Tibial artery (tissue), 4 donors: Measurements from ENCODE around the gene LST1.

Experiments
- DNase-seq, 2 donors: peaks; one replicate each; pipeline ENCODE4 v3.0.0-alpha.2; 2019
- H3K27ac ChIP-seq, 2 donors: fragments of 200-600 bp; sonication (generic) in 1 of 2; 1 replicate in 1 of 2; 2 replicates in 1 of 2; pipeline ENCODE4 v1.5.1; 2018 to 2019; ENCODE audit warnings: mild to moderate bottlenecking in 1 of 2
- H3K27me3 ChIP-seq, 2 donors: fragments of 200-600 bp; sonication (generic) in 1 of 2; one replicate each; pipeline versions ENCODE4 v1.5.1 to v1.6.0; 2016 to 2019
- H3K36me3 ChIP-seq, 3 donors: fragments of 200-600 bp; sonication (generic) in 2 of 3; one replicate each; pipeline ENCODE4 v1.5.1; 2016 to 2019; ENCODE audit warnings: mild to moderate bottlenecking in 2 of 3
- H3K4me1 ChIP-seq, 4 donors: fragments of 200-600 bp; sonication (generic) in 2 of 4; 1 replicate in 3 of 4; 2 replicates in 1 of 4; pipeline ENCODE4 v1.5.1; 2016 to 2019
- H3K4me3 ChIP-seq, 2 donors: fragments of 200-600 bp; sonication (generic) in 1 of 2; 1 replicate in 1 of 2; 2 replicates in 1 of 2; pipeline ENCODE4 v1.5.1; 2018 to 2019; ENCODE audit warnings: mild to moderate bottlenecking in 2 of 2
- H3K9me3 ChIP-seq, 3 donors: fragments of 200-600 bp; sonication (generic) in 1 of 3; one replicate each; pipeline ENCODE4 v1.5.1; 2016 to 2019
- CTCF ChIP-seq, 2 experiments: fragments of 200-600 bp in 1 of 2; fragments of 450-650 bp in 1 of 2; IDR thresholded peaks; one replicate each; pipeline ENCODE4 v1.5.1; 2017 to 2019; ENCODE audit warnings: antibody characterized with exemption in 2 of 2, mild to moderate bottlenecking in 1 of 2, moderate library complexity in 1 of 2
- intact Hi-C: fragments of 100-400 bp; cut with DNase I; formaldehyde crosslinking; loops from one replicate; pipeline ENCODE4 v1.15.0; 2023; ENCODE audit warnings: low total_unique reads

LST1 gene

DNA sequence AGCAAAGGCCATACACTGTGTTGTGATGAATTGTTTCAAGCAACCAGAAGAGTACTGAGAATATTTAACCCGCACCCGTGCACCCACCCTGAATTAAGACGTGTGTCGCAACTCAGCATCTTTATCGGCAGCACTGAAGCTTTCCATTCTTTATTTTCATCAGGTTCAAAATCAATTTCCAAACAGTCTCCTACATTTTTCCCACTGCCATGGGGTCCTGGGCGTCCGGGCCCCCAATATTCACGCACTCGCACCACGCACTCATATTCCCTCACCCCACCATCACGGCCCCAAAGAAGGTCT, 5.7 kb upstream of the LST1 start:
- Histone ChIP-seq H3K27ac (peak overlapping the region; percentile 56 to 76), H3K9me3 (no peaks in the 10 kb centered on the region), H3K4me3 (peak overlapping the region; percentile 61 to 66), H3K36me3 (no peaks in the 10 kb centered on the region), H3K27me3 (no peaks in the 10 kb centered on the region), H3K4me1 (peaks cover 0 to 16% (median 11%) of the 10 kb centered on the region in 4 donors)
- intact Hi-C loops = no loop called here
- no peak for TF ChIP-seq CTCF (IDR thresholded peaks at IDR 0.05)
- no peak for DNase-seq

GRCh38 chr6:31580807-31581433, 5.2 kb upstream of the LST1 start:
- DNase-seq = peak; percentile 84 to 89
- no peaks in the 10 kb centered on the region for H3K36me3 ChIP-seq
- peaks cover 0 to 16% (median 11%) of the 10 kb centered on the region in 4 donors for H3K4me1 ChIP-seq
- intact Hi-C loops = no loop called here
- H3K9me3 ChIP-seq = no peaks in the 10 kb centered on the region
- TF ChIP-seq CTCF (IDR thresholded peaks at IDR 0.05) = peak; percentile 96 to 98
- no peaks in the 10 kb centered on the region for H3K27me3 ChIP-seq
- H3K27ac ChIP-seq = peak overlapping the region; percentile 56 to 76
- peak overlapping the region; percentile 61 to 66 for H3K4me3 ChIP-seq

DNA sequence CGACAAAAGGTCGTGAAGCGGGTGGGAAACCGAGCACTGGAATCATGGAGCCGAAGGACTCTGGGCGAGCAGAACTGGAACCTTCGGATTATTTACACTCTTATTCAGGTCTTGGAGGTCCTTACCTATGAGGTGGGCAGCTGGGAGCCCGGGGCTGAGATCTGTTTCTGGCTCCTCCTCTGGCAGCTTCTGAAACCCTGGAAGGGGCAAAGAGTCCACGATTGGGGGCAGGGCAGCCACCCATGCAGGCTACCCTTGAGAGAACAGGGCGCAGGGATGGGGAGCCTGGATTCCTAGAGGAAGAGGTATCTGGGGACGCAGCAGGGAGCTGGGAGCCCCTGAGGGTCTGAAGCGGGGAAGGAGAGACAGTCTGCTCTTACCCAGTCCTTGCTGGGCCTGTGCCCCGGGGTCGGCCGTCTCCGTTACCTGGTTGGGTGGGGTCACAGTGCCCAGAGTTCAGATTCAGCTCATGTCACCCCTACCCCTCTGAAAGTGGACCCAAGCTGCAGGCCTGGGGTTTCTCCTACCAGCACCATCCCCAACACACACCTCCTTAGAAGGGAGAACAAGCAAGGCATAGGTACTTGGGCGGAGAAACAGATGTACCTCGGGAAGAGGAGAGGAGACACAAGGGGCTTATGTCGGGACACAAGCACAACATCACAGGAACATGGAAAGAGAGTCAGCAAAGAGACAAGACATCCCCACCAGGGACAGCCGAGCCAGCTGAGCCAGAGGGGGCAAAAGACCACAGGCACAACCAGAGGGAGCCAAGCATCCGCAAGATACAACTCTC, 4.4 kb upstream of the LST1 start:
- no peaks in the 10 kb centered on the region for H3K36me3 ChIP-seq
- DNase-seq = no peak
- intact Hi-C loops = no loop called here
- H3K9me3 ChIP-seq = no peaks in the 10 kb centered on the region
- peaks cover 0 to 16% (median 11%) of the 10 kb centered on the region in 4 donors for H3K4me1 ChIP-seq
- H3K27me3 ChIP-seq = peaks cover 0 to 4% of the 10 kb centered on the region in 2 donors
- H3K4me3 ChIP-seq = peak overlapping the region; percentile 61 to 66
- no peak for TF ChIP-seq CTCF (IDR thresholded peaks at IDR 0.05)
- peak overlapping the region; percentile 56 to 76 for H3K27ac ChIP-seq

GRCh38 chr6:31582230-31582643, 3.8 kb upstream of the LST1 start, which contains the start of gene LTB:
Gene LTB, minus strand, starts transcription at chr6:31582424. Its CDS starts 7 bp downstream, at chr6:31582417.
- no peak for DNase-seq
- TF ChIP-seq CTCF (IDR thresholded peaks at IDR 0.05) = no peak
- Histone ChIP-seq H3K9me3 (no peaks in the 10 kb centered on the region), H3K27me3 (peaks cover 0 to 10% of the 10 kb centered on the region in 2 donors), H3K27ac (peak within 1 kb of the TSS; percentile 56 to 76), H3K36me3 (no peaks in the 10 kb centered on the region), H3K4me1 (peaks cover 0 to 16% (median 11%) of the 10 kb centered on the region in 4 donors), H3K4me3 (peak within 1 kb of the TSS; percentile 61 to 66)
- intact Hi-C loops = no loop called here

DNA sequence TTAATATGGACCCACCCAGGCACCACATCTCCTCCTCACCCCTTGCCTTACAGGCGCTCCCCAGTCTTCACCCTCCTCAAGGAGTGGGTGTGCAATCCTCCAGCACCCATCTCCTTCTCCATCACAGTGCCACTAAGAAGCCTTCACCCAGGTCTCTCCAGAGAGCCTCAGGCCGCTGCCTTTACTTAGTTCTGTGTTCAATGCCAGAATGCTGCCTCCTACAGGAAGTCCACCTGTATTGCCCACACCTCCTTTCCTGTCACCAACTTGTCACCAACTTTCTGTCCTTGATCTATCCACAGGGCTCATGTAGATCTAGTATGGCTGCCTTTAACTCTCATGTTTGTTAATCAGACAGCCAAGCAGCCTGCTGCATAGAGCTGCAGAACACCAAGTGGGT, 586 bp upstream of the LST1 start:
- no peak overlapping the region for H3K27ac ChIP-seq

More for the DNA sequence above, 586 bp upstream of the LST1 start:
- H3K4me1 ChIP-seq = peaks cover 0 to 14% (median 10%) of the 10 kb centered on the region in 4 donors
- no peak for DNase-seq
- H3K27me3 ChIP-seq = peaks cover 0 to 23% of the 10 kb centered on the region in 2 donors
- no peak overlapping the region for H3K4me3 ChIP-seq
- intact Hi-C loops = no loop called here
- TF ChIP-seq CTCF (IDR thresholded peaks at IDR 0.05) = no peak
- no peaks in the 10 kb centered on the region for H3K9me3 ChIP-seq
- no peaks in the 10 kb centered on the region for H3K36me3 ChIP-seq
